HG03064 (cell line): ENCODE results near the gene CRYBB1.
"Not testable (repeated sequence)": the region's sequence is repeated elsewhere in the genome, so short reads cannot be mapped to it uniquely, and the experiment has no call there.

ENCODE experiments used
- ATAC-seq: cut with Tn5 transposase; IDR thresholded peaks from one replicate; pipeline ENCODE4 v1.9.1; 2021; ENCODE audit warnings: low read depth; ENCODE audit not compliant: unreplicated experiment

CRYBB1 gene

DNA sequence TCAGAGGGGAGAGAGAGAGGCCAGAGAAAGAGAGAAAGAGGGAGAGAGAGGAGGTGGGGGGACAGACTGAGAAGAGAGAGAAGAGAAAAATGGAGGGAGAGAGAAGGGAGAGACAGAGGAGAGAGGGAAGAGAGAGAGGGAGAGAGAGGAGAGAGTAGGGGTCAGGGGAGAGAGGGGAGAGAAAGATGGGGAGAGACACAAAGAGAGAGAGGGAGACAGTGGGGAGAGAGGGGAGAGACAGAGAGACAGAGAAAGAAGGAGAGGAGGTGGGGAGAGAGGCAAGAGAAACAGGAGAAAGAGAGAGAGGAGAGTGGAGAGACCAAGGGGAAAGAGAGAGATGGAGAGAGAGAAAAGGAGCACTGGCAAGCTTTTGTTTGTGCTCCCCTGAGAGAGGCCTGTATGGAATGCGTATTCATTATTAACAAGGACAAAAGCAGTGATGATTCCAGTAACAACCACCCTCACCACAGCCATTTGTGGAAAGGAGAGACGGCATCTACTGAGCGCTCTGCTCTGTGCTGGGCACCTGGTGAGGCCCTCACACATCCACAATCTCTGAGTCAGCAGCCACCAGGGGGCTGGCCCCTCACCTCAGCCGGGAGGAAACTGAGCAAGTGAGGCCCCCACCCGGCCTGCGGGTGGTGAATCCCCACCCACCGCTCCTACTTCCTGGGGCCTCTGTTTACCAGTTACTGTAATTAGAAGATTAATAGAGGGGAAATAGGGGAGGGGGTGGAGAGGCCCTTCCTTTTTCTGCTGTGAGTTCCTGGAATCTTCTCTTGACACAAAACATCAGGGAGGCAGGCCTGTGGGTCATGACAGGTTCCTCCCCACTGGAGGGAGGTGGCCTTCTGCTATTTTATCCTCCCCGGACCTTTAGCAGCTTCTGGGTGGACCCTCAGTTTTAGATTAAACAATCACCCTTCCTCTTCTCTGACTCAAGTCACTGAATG, 24.9 kb upstream of the CRYBB1 start:
- no peak for ATAC-seq

GRCh38 chr22:26636296-26636695, 18.5 kb upstream of the CRYBB1 start:
- ATAC-seq, result no peak

DNA sequence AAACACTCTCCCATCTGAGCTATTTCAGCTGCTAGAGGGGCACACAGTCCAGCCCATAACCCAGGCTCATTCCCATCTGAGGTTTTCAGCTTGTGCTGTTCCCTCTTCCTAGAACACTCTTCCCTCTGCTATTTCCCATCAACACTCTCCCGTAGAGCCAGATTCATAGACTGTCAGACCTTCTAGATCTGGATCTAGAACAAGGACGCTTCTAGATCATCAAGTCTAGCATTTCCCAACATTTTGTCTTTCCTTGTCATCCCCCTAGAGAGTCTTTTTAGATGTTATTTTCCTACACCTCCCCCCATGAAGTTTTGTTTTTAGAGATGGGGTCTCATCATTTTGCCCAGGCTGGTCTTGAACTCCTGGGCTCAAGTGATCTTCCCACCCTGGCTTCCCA, 17.3 kb upstream of the CRYBB1 start:
- no peak for ATAC-seq

DNA sequence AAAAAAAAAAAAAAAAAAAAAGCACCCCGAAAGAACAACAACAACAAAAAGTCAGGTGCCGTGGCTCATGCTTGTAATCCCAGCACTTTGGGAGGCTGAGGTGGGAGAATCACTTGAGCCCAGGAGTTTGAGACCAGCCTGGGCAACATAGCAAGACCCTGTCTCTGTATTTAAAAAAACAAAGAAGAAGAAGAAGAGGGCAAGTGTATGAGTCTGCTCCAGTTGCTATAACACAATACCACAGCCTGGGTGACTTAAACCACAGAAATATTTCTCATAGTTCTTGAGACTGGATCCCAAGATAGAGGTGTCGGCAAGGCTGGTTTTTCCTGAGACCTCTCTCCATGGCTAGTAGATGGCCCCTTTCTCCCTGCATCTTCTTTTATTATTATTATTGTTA, 16.4 kb upstream of the CRYBB1 start:
- no peak for ATAC-seq

DNA sequence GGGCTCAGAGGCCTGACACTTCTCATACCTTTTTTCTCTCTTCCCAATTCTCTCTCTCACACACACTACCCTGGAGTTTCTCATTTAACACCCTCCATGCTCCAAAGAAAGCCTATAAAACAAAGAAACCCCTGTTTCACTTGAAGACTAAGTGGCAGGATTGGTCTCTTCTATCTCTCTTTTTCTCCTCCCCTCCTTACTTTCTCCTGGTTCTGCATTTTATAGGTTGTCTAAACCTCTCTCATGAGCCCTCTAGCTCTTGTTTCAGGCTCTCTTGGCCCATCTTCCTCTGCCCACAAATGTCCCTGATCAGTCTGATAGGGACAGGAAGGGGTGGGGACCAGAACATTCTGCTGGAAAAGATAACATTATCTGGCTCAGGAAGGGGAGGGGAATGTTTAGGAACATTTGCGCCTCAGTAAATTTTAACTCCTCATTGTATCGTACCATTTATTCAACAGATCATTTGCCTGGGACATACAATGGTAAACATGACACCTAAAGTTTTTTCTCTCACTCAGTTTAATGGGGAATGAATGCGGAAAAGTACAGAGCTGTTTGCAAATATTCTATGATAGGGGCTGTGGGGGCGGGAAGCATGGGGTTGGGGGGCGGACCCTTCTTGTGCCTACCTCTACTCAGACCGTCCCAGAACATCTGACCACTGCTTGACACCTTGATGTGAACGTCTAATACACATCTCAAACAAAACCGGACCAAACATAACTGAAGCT, 14.8 kb upstream of the CRYBB1 start:
- ATAC-seq, result no peak

- ATAC-seq, result no peak
These were observed 13.5 kb upstream of the CRYBB1 start for GRCh38 chr22:26631282-26631681.

DNA sequence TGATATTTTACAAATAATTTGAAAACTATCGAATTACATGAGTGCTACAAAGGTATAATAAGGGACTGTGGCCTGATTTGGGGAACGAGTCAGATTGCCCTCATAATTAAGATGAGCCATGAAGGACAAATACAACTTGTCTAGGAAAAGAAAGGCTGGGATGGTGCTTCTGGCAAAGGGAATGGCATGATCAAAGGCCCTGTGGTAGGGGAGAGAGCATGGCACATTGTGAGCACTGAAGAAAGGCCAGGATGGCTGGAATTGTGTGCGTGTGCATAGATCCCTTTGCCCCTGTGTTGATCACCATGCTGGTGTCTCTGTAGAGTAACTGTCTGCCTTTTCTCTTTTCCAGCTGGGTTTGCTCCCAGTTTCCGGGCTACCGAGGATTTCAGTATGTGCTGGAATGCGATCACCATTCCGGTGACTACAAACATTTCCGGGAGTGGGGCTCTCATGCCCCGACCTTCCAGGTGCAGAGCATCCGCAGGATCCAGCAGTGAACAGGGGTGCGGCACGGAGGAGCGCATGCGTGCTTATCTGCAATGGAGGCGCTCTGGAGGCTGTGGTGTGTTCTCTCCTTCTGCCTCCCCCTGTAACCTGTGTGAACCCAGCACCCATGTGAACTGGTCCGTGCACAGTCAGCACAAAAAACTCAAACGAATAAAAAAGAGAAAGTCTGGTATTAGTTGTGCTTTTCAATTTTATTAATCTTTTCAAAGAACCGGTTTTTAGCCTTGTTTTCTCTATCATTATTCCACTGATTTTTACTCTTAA, 12.3 kb upstream of the CRYBB1 start:
- ATAC-seq, result no peak

DNA sequence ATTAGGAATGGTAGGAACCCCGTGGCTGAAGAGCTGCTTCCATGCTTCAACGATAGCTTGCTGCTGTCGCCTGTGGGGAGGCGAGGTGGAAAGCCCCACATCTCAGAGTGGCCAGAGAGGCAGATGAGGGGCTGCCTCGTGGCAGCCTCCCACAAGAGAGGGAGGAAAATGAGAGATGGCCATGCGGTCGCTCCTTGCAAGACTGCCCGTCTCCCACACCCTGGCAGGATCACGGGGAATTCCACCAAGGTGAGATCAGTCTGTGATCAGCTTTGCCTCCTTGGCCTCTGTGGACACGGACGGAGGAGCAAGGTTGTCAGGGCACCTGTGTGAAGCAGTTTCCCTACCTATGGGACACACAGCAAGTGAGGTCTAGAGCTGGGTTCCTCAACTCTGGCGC, 7.0 kb upstream of the CRYBB1 start:
- ATAC-seq, result no peak

GRCh38 chr22:26623984-26624383, 6.2 kb upstream of the CRYBB1 start:
- ATAC-seq, result no peak

DNA sequence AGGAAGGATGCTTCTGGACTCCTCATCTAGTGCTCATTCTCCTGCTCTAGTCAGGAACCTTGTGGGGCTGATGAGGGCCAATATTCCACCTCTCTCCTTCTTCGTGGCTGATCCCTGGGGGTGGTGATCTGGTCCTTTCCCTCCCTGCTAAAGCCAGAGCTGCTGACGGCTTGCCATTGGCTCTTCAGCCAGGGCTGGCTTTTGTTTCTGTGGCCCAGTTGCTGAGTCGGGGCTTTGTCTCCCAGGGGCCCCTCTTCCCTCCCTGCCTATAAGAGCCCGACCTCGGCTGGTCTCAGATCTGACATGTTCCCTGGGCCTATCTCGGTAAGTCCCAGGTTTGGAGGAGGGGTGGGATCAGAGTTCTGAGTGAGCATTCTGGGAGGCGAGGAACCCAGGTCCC, 3.8 kb upstream of the CRYBB1 start, which contains the start of gene CRYBA4:
TSS of gene CRYBA4 (plus strand) at position 301 of the 400 bp plus-strand sequence. CDS start 634 bp downstream, outside the sequence.
- ATAC-seq, result no peak

DNA sequence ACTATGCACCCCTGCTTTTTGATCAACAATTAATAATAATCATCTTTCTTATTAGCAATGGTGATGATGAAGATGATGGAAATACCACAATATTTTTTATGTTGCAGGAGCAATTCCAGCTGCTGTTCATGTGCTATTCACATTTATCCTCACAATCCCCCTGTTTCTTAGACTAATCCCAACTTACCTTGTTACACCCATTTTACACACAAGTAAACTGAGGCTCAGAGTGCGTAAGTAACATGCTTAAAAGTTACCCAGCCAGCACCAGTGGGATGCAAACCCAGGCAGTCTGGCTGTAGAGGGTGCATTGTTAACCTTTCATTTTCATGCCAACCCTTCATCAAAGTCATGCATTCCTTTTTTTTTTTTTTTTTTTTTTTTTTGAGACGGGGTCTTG, 2.4 kb upstream of the CRYBB1 start:
- ATAC-seq, result no peak

DNA sequence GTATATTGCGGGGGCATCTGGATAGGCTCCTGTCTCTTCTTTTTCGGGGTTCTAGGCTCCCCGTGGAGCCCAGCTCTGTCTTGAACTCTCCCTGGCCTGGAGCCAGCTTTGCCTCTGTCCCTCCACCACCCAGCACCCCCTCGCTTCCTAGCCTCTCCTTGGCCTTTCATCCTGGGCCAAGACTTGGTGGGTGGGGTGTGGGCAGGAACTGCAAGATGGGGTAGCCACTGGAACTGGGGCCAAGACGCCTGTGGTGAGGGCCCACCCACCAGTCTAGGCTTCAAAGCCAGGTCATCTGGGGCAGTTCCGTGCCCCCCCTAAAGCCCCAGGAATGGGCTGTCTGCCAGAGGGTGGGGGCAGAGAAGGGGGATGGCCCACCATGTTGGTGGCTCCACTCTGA, 1.7 kb upstream of the CRYBB1 start:
- ATAC-seq, result no peak

DNA sequence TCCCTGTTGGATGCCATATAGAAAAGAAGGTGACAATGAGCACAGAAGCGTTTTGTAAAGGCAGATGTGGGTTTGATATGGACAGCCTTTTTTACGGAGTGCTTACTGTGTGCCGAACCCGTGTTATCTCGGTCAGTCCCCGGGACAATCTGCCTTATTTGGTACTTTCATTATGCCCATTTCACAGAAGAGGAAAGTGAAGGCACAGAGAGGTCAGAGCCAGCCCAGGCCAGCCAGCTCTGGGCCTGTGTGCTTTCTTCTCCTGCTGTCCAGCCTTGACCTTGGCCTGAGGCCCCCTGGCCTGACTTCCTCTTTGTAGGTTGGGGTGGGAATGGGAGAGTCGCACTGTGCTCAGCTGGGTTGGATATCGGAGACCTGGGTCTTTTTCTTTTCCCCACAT, 628 bp upstream of the CRYBB1 start:
- no peak for ATAC-seq

DNA sequence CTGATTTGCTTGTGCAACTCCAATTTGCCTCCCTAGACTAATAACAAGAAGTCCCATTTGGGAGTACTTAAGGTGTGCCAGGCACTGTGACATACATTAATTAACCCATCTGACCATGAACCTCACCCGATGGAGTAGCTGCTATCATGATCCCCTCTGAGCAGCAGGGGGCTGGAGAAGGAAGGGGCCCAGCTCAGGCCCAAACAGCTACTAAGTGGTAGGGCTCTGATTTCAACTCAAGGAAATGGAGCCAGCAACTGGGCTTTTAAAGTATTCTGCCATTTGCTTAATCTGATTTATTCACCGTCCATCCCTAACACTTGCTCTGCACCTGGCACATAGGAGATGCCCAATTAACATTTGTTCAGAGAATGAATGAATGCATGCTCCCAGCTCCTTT, 1.2 kb downstream of the CRYBB1 start:
- ATAC-seq, result no peak

- ATAC-seq, result no peak
These were observed 1.9 kb downstream of the CRYBB1 start for GRCh38 chr22:26615830-26616435.

DNA sequence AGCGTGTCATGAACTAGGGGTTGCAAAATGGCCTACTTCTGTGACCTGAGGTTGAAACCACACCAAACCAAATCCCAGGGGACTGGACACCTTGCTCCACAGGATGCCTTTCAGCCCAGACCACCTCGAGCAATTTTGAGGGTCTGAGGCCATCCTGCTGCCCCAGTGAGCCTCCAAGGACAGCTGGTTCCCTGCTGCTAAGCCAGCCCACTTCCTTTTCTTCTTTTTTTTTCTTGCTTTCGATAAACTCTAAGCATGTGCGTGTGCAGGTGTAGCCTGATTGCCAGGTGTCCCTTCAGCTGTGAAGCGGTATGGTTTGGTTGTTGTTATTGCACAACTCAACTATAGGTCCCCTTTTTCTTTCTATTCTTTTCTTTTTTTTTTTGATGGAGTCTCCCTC, 2.7 kb downstream of the CRYBB1 start:
- no peak for ATAC-seq

GRCh38 chr22:26614322-26614721, 3.5 kb downstream of the CRYBB1 start:
- no peak for ATAC-seq

DNA sequence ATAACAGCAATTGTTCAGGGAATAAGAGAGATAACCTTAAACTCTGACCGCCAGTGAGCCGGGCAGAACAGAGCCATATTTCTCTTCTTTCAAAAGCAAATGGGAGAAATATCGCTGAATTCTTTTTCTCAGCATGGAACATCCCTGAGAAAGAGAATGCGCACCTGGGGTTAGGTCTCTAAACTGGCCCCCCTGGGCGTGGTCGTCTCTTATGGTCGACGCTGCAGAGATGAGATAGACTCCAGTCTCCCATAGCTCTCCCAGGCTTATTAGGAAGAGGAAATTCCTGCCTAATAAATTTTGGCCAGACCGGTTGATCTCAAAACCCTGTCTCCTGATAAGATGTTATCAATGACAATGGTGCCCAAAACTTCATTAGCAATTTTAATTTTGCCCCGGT, 4.1 kb downstream of the CRYBB1 start:
- ATAC-seq, result not testable (repeated sequence)

DNA sequence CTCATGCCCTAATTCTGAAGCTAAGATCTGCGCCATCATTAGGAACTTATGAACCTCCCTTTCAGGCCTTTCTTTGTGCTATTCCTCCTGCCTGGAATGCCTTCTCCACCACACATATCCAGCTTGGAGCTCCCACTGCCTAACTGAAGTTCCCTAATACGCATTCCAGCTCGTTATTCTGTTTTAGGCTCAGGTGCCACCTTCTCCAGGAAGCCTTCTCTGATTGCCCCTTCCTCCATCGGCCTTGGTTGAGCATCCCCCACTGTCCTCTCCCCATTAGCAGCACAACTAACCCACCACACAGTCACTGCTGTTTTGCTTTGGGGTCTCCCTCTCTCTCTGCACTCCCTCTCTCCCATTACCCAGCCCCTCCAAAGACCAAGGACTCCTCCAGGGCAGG, 5.2 kb downstream of the CRYBB1 start:
- ATAC-seq, result no peak

DNA sequence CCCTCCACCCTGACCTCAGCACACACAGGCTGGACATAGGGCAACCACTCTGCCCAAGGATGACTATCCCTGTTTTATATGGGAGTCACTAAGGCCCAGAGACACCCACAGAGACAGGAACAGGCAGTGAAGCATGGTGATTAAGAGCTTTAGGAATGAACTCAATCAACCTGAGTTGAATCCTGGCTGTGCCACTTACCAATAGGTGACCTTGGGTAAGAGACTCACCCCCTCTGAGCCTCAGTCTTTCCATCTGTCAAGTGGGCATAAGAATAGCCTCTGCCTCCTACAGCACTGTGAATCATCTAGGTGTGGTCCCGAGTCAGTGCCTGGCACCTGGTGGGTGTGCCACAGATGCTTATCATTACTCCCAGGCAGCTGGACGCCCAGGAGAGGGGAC, 6.8 kb downstream of the CRYBB1 start:
- ATAC-seq, result no peak
